ENCODE measurements around the gene AQP12A. TPM values are rescaled to one million over a fixed set of nuclear protein-coding genes. Genes with fewer than 3 reads are reported as not detected.

Gene AQP12A
- total and polyA plus RNA-seq, 2 experiments from 2014 or later, result not detected

DNA sequence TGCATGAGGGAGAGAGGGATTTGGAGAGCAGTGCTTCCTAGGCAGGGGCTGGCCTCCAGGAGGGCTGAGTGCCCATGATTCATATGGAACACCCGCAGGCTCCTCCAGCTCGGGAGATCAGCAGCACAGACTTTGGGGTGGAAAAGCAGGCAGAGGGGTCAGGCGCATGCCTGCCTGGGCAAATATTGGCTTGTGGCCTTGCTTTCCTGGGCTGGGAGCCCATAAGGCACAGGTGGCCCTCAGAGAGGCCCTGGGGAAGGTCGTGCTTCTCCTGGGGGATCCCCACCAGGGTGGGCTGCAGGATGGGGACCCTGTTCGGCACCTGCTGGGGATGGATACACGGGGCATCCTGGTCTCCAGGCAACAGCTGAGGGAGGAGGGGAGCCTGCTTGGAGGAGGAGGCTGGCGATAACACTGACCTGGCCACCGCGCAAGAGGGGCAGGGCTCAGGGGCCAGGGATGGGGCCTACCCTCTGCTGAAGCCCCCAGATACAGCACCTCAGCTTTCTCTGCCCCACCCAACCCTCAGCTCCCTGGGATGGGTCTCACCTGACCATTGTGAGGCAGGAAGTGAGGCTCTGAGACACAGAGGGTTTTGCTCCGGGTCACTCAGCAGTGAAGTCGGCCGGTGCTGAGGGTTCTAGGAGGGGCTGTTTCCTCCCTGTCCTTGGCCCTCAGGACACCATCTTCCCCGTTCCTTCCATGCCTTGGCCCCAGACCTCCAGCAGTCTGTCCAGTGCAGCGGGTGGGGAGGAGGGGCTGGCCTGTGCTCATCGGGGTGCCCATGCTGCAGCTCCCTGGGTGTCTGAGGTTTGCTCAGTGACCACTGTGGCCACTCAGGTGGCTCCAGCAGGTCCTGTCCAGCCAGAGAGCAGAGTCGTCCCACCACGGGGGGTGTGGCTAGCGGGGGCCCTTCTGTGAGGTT, 12.0 kb downstream of the AQP12A start (continued):
- TF ChIP-seq, protein P1, sequence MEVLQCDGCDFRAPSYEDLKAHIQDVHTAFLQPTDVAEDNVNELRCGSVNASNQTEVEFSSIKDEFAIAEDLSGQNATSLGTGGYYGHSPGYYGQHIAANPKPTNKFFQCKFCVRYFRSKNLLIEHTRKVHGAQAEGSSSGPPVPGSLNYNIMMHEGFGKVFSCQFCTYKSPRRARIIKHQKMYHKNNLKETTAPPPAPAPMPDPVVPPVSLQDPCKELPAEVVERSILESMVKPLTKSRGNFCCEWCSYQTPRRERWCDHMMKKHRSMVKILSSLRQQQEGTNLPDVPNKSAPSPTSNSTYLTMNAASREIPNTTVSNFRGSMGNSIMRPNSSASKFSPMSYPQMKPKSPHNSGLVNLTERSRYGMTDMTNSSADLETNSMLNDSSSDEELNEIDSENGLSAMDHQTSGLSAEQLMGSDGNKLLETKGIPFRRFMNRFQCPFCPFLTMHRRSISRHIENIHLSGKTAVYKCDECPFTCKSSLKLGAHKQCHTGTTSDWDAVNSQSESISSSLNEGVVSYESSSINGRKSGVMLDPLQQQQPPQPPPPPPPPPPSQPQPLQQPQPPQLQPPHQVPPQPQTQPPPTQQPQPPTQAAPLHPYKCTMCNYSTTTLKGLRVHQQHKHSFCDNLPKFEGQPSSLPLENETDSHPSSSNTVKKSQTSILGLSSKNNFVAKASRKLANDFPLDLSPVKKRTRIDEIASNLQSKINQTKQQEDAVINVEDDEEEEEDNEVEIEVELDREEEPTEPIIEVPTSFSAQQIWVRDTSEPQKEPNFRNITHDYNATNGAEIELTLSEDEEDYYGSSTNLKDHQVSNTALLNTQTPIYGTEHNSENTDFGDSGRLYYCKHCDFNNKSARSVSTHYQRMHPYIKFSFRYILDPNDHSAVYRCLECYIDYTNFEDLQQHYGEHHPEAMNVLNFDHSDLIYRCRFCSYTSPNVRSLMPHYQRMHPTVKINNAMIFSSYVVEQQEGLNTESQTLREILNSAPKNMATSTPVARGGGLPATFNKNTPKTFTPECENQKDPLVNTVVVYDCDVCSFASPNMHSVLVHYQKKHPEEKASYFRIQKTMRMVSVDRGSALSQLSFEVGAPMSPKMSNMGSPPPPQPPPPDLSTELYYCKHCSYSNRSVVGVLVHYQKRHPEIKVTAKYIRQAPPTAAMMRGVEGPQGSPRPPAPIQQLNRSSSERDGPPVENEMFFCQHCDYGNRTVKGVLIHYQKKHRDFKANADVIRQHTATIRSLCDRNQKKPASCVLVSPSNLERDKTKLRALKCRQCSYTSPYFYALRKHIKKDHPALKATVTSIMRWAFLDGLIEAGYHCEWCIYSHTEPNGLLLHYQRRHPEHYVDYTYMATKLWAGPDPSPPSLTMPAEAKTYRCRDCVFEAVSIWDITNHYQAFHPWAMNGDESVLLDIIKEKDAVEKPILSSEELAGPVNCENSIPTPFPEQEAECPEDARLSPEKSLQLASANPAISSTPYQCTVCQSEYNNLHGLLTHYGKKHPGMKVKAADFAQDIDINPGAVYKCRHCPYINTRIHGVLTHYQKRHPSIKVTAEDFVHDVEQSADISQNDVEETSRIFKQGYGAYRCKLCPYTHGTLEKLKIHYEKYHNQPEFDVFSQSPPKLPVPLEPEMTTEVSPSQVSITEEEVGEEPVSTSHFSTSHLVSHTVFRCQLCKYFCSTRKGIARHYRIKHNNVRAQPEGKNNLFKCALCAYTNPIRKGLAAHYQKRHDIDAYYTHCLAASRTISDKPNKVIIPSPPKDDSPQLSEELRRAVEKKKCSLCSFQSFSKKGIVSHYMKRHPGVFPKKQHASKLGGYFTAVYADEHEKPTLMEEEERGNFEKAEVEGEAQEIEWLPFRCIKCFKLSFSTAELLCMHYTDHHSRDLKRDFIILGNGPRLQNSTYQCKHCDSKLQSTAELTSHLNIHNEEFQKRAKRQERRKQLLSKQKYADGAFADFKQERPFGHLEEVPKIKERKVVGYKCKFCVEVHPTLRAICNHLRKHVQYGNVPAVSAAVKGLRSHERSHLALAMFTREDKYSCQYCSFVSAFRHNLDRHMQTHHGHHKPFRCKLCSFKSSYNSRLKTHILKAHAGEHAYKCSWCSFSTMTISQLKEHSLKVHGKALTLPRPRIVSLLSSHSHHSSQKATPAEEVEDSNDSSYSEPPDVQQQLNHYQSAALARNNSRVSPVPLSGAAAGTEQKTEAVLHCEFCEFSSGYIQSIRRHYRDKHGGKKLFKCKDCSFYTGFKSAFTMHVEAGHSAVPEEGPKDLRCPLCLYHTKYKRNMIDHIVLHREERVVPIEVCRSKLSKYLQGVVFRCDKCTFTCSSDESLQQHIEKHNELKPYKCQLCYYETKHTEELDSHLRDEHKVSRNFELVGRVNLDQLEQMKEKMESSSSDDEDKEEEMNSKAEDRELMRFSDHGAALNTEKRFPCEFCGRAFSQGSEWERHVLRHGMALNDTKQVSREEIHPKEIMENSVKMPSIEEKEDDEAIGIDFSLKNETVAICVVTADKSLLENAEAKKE (CRISPR knock-in tag; IDR thresholded peaks at IDR 0.05), result no peak
- TF ChIP-seq, protein P2, sequence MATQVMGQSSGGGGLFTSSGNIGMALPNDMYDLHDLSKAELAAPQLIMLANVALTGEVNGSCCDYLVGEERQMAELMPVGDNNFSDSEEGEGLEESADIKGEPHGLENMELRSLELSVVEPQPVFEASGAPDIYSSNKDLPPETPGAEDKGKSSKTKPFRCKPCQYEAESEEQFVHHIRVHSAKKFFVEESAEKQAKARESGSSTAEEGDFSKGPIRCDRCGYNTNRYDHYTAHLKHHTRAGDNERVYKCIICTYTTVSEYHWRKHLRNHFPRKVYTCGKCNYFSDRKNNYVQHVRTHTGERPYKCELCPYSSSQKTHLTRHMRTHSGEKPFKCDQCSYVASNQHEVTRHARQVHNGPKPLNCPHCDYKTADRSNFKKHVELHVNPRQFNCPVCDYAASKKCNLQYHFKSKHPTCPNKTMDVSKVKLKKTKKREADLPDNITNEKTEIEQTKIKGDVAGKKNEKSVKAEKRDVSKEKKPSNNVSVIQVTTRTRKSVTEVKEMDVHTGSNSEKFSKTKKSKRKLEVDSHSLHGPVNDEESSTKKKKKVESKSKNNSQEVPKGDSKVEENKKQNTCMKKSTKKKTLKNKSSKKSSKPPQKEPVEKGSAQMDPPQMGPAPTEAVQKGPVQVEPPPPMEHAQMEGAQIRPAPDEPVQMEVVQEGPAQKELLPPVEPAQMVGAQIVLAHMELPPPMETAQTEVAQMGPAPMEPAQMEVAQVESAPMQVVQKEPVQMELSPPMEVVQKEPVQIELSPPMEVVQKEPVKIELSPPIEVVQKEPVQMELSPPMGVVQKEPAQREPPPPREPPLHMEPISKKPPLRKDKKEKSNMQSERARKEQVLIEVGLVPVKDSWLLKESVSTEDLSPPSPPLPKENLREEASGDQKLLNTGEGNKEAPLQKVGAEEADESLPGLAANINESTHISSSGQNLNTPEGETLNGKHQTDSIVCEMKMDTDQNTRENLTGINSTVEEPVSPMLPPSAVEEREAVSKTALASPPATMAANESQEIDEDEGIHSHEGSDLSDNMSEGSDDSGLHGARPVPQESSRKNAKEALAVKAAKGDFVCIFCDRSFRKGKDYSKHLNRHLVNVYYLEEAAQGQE (IDR thresholded peaks at IDR 0.05; ENCODE audit: unreplicated experiment), result no peak

DNA sequence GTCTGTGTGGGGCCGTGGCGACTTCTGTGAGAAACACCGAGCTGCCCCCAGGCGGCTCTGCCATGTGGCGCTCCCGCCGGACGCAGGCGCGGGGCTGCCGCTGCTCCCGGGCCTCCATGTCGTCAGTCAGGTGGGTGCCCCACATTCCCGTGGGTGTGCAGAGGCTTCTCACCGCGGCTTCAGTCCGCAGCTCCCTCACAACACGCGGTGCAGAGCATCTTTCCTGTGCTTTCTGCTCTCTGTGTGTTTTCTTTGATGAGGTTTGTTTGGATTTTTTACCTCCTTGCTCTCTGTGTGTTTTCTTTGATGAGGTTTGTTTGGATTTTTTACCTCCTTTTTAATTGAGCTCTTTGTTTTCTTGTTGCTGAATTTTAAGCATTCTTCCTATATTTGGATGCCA, 13.0 kb downstream of the AQP12A start:
- H3K79me2 ChIP-seq (replicated peaks; ENCODE audit: insufficient read depth), result no peaks in the 10 kb centered on the region
- peaks cover 14% of the 10 kb centered on the region for H3K27me3 Mint-ChIP-seq (ENCODE audit: insufficient read depth, low read depth, poor library complexity)
- no peak for DNase-seq (ENCODE audit: low spot score)
- H3F3A ChIP-seq (replicated peaks; ENCODE audit: low read depth), result no peaks in the 10 kb centered on the region
- no peaks in the 10 kb centered on the region for H3K9me2 ChIP-seq (ENCODE audit: insufficient read depth)
- H3K27me3 ChIP-seq (ENCODE audit: insufficient read depth), result no peaks in the 10 kb centered on the region
- no peak overlapping the region for H3K4me3 ChIP-seq
- peaks cover 3% of the 10 kb centered on the region; the same call in 1 of the 3 replicates for H3K4me1 Mint-ChIP-seq
- no peaks in the 10 kb centered on the region for H3K36me3 Mint-ChIP-seq (ENCODE audit: low read depth)
- no peak overlapping the region for H3K27ac ChIP-seq (ENCODE audit: low read depth)
- no peak overlapping the region for H3K27ac Mint-ChIP-seq
- no peaks in the 10 kb centered on the region for H3K9me3 Mint-ChIP-seq
- no peaks in the 10 kb centered on the region for H3K4me1 ChIP-seq (ENCODE audit: insufficient read depth)
- H3K36me3 ChIP-seq (ENCODE audit: insufficient read depth), result no peaks in the 10 kb centered on the region
- no peak overlapping the region for H3K4me2 ChIP-seq
- no peak for ATAC-seq
- no peak overlapping the region; the same call in 2 of the 3 replicates for H3K4me3 Mint-ChIP-seq
- H2AFZ ChIP-seq, result no peak overlapping the region
- no peaks in the 10 kb centered on the region; the same call in 1 of the 2 replicates for H4K20me1 ChIP-seq (replicated peaks; ENCODE audit: insufficient read depth)
- TF ChIP-seq CREB1 (CRISPR knock-in tag; IDR thresholded peaks at IDR 0.05; ENCODE audit: low read depth), result no peak
- no peak for TF ChIP-seq EZH2phosphoT487 (IDR thresholded peaks at IDR 0.05; ENCODE audit: unreplicated experiment)
- no peak for TF ChIP-seq JUNB (IDR thresholded peaks at IDR 0.05; ENCODE audit: unreplicated experiment)
- no peak for TF ChIP-seq NANOG (IDR thresholded peaks at IDR 0.05; ENCODE audit: borderline replicate concordance)
- TF ChIP-seq ZNF114 (CRISPR knock-in tag; IDR thresholded peaks at IDR 0.05), result no peak
- TF ChIP-seq, protein P2 (IDR thresholded peaks at IDR 0.05; ENCODE audit: unreplicated experiment), result no peak
